Measurements from ENCODE around the gene ADGRA1. TPM values are rescaled to one million over a fixed set of nuclear protein-coding genes. Genes with fewer than 3 reads are reported as not detected.
"Not testable (repeated sequence)": the region's sequence is repeated elsewhere in the genome, so short reads cannot be mapped to it uniquely, and the experiment has no call there.

The ADGRA1 gene
- total RNA-seq, 2 donors from 2014 or later: not detected

DNA sequence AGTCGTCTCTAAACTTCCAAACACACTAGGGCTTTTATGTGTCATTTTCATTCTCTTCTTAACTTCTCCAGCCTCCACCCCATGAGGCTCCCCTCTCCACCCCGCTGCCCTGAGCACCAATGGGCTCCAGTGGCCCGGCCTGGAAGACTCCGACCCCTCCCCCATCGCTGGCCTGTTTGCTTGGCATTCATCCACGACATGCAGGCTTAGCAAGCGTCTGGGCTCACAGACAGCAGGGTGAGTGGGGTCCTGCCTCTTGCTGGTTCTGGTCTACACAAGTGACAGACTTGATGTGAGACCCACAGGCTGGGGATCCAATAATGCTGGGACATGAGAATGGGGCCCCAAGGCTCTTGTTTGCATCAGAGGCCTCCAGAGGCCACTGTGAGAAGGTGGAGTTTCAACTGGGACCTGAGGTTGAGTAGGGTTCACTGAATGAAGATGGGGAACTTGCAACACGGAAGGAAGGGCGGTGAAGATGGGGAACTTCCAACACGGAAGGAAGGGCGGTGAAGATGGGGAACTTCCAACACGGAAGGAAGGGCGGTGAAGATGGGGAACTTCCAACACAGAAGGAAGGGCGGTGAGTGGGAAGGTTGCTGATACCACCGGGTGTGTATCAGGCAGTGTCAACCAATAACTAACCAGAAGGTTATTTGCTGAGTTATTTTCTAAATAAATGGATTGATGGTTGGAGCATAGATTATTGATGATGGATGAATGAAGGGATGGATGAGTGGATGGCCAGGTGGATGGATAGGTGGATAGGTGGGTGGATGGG, 86.3 kb downstream of the ADGRA1 start:
- peaks cover 22 to 25% of the 10 kb centered on the region in 2 donors for H3K9me3 Mint-ChIP-seq
- no peak for ATAC-seq (replicated peaks in 1 of 2)
- H3K4me1 Mint-ChIP-seq (ENCODE audit: low read depth): peaks cover 5% of the 10 kb centered on the region
- peaks cover 5 to 8% of the 10 kb centered on the region in 2 donors for H3K36me3 Mint-ChIP-seq (ENCODE audit: insufficient read depth in 2 of 2)
- no peak overlapping the region for H3K4me3 Mint-ChIP-seq
- no peak overlapping the region for H3K27ac Mint-ChIP-seq
- H3K27me3 Mint-ChIP-seq (ENCODE audit: low read depth): peaks cover 26% of the 10 kb centered on the region
- no peak for DNase-seq

DNA sequence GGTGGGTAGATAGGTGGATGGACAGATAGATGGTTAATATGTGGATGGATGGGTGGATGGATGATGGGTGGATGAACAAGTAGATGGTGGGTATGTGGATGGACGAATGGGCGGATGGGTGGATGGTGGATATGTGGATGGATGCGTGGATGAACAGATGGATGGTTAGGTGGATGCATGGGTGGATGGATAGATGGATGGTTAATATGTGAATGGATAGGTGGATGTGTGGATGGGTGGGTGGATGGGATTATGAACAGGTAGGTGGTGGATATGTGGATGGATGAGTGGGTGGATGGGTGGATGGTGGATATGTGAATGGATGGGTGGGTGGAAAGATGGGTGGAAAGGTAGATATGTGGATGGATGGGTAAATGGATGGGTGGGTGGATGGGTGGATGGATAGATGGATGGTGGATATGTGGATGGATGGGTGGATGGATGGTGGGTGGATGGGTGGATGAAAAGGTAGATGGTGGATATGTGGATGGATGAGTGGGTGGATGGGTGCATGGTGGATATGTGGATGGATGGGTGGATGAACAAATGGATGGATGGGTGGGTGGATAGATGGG, 87.1 kb downstream of the ADGRA1 start:
- peaks cover 5 to 8% of the 10 kb centered on the region in 2 donors for H3K36me3 Mint-ChIP-seq (ENCODE audit: insufficient read depth in 2 of 2)
- no peak overlapping the region for H3K4me3 Mint-ChIP-seq
- peaks cover 5% of the 10 kb centered on the region for H3K4me1 Mint-ChIP-seq (ENCODE audit: low read depth)
- peaks cover 22 to 25% of the 10 kb centered on the region in 2 donors for H3K9me3 Mint-ChIP-seq
- peaks cover 26% of the 10 kb centered on the region for H3K27me3 Mint-ChIP-seq (ENCODE audit: low read depth)
- ATAC-seq (replicated peaks in 1 of 2): no peak
- no peak for DNase-seq
- no peak overlapping the region for H3K27ac Mint-ChIP-seq

DNA sequence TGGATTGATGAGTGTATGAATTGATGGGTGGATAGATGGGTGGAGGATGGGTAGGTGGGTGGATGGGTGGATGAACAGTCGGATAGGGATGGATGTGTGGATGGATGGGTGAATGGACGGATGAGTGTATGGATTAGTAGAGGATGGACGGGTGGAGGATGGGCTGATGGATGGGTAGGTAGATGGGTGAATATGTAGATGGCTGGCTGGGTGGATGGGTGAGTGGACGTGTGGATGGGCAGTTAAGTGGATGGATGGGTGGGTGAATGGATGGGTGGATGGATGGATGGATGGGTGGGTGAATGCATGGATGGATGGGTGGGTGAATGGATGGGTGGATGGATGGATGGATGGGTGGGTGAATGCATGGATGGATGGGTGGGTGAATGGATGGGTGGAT, 87.9 kb downstream of the ADGRA1 start:
- not testable (repeated sequence) for H3K36me3 Mint-ChIP-seq (ENCODE audit: insufficient read depth in 2 of 2); H3K4me3 Mint-ChIP-seq; H3K4me1 Mint-ChIP-seq (ENCODE audit: low read depth); ATAC-seq (replicated peaks in 1 of 2); DNase-seq; H3K27ac Mint-ChIP-seq
- Mint-ChIP-seq H3K9me3 (peaks cover 22 to 25% of the 10 kb centered on the region in 2 donors), H3K27me3 (ENCODE audit: low read depth) (peaks cover 26% of the 10 kb centered on the region)

DNA sequence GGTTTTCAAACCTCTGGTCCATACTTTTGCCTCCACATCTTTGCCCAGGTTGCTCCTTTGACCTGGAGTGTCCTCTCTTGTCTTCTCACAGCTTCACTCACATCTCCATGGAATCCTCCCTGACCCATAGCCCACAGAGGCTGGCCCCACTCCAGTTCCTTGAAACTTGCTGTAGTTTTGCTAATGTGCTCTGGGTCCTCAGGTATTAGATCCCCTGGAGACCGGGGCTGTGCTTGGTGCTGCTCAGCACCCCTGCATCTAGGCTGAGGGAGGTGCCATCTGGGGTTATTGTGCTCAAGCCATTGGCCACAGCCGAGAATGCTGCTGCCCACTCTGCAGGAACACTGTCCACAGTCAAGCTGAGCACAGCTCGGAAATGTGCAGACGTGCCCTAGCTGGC, 88.8 kb downstream of the ADGRA1 start:
- no peak overlapping the region for H3K27ac Mint-ChIP-seq
- H3K9me3 Mint-ChIP-seq: peaks cover 22 to 25% of the 10 kb centered on the region in 2 donors
- peaks cover 5% of the 10 kb centered on the region for H3K4me1 Mint-ChIP-seq (ENCODE audit: low read depth)
- ATAC-seq (replicated peaks in 1 of 2) (no peak), DNase-seq (no peak)
- H3K27me3 Mint-ChIP-seq (ENCODE audit: low read depth): peaks cover 26% of the 10 kb centered on the region
- peaks cover 5 to 8% of the 10 kb centered on the region in 2 donors for H3K36me3 Mint-ChIP-seq (ENCODE audit: insufficient read depth in 2 of 2)
- H3K4me3 Mint-ChIP-seq: no peak overlapping the region

DNA sequence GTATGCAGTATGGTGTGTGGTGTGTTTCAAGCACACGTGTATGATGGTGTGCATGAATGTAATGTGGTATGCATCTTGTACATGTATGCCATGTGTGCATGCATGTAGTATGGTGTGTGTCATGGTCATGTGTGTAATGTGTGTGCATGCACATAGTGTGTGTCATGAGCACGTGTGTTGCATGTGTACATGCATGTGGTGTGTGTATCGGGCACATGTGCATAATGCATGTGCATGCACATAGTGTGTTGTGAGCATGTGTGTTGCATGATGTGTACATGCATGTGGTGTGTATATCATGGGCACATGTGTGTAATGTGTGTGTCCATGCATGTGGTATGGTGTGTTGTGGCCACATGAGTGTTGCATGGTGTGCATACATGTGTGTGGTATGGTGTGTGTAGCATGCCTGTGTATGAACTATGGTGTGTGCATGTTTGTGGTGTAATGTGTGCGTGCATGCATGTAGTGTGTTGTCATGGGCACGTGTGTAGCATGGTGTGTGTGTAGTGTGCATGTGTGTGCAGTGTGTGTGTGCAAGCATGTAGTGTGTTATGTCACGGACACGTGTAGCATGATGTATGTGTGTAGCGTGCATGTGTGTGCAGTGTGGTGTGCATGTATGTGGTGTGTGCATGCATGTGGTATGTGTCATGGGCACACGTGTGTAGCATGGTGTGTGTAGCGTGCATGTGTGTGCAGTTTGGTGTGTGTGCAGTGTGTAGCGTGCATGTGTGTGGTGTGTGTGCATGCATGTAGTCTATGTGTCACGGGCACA, 89.8 kb downstream of the ADGRA1 start:
- Mint-ChIP-seq H3K4me1 (ENCODE audit: low read depth) (peaks cover 5% of the 10 kb centered on the region), H3K27ac (no peak overlapping the region), H3K4me3 (no peak overlapping the region), H3K27me3 (ENCODE audit: low read depth) (peaks cover 26% of the 10 kb centered on the region), H3K36me3 (ENCODE audit: insufficient read depth in 2 of 2) (peaks cover 5 to 8% of the 10 kb centered on the region in 2 donors), H3K9me3 (peaks cover 22 to 25% of the 10 kb centered on the region in 2 donors)
- DNase-seq: no peak
- no peak for ATAC-seq (replicated peaks in 1 of 2)

DNA sequence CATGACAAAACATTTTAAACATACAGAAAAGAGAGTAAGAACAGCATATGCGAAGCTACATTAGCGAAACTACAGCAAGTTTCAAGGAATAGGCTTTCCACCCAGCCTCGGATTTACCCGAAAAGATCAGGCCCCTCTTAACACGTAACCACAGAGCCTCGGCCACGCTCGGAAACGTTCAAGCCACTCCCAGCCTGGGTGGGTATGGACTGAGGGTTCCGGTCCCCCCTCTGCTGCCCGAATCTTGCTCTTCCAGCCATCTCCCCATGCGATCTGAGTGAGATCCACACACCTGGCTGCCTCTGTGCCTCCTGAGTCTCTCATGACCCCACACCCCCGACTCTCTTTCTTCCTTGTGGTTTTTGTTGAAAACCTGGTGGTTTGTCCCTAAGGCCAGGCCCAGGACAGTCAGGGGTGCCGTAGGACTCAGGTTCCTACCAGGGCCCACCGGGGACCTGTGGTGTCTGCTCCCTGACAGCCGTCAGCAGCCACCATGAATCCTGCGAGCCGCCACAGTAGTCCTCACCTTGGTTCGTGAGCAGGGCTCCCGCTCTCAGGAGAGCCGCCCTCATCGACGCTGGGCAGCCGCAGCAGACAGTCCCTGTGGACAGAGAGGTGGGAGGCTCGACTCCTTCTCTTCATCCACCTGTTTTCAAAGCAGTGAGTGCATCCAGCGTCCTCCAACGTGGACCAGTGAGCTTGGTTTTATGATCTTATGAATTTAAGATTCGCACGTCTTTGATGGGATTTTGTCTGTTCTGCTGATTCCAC, 90.8 kb downstream of the ADGRA1 start:
- H3K27me3 Mint-ChIP-seq (ENCODE audit: low read depth): peaks cover 19% of the 10 kb centered on the region
- ATAC-seq (replicated peaks in 1 of 2) (no peak), DNase-seq (no peak)
- H3K36me3 Mint-ChIP-seq (ENCODE audit: insufficient read depth in 2 of 2): peaks cover 5 to 8% of the 10 kb centered on the region in 2 donors
- no peak overlapping the region for H3K4me3 Mint-ChIP-seq
- H3K9me3 Mint-ChIP-seq: peaks cover 22 to 25% of the 10 kb centered on the region in 2 donors
- H3K27ac Mint-ChIP-seq: no peak overlapping the region
- H3K4me1 Mint-ChIP-seq (ENCODE audit: low read depth): peaks cover 5% of the 10 kb centered on the region

DNA sequence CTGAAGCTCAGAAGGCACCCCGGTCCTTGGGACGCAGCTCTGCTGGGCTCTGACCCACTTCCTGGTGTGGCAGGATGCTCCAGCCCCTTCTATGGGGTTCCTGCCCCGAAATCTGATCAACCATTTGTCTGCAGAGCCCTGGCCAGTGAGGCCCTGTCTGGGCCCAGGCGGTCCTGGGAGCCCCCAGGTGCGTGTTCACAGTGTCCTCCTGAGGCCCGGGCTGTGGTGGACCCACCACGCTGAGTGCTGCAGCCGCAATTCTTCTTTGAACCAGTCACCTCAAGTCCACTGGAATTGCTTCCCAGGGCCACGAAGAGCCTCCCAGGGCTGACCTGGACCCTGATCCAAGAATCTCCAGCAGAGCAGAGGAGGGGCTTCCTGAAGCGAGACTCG, 91.4 kb downstream of the ADGRA1 start:
- H3K27ac Mint-ChIP-seq: no peak overlapping the region
- ATAC-seq (replicated peaks in 1 of 2) (no peak), DNase-seq (no peak)
- H3K36me3 Mint-ChIP-seq (ENCODE audit: insufficient read depth in 2 of 2): peaks cover 5 to 8% of the 10 kb centered on the region in 2 donors
- H3K4me1 Mint-ChIP-seq (ENCODE audit: low read depth): peaks cover 5% of the 10 kb centered on the region
- no peak overlapping the region for H3K4me3 Mint-ChIP-seq
- peaks cover 13% of the 10 kb centered on the region for H3K27me3 Mint-ChIP-seq (ENCODE audit: low read depth)
- peaks cover 23 to 25% of the 10 kb centered on the region in 2 donors for H3K9me3 Mint-ChIP-seq

DNA sequence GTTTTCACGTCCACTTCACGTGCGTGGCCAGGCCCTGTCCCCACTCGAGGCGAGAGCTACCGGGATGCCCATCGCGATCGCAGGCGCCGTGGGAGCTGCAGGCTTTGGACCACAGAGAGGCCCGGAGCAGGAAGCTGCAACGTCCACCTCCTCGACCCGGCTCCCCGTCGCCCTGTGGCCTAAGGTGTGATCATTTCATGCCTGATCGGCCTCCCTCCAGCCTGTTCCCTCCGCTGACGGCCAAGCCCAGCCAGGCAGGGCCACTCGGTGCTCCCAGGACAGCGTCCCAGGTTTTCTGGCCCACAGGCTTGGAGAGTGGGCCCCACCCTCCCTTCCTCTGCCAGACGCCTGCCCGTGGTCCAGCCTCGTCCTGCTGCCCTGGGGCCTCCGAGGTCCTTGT, 91.9 kb downstream of the ADGRA1 start:
- H3K36me3 Mint-ChIP-seq (ENCODE audit: insufficient read depth in 2 of 2): peaks cover 5 to 8% of the 10 kb centered on the region in 2 donors
- no peak for ATAC-seq (replicated peaks in 1 of 2)
- H3K4me1 Mint-ChIP-seq (ENCODE audit: low read depth): peaks cover 5% of the 10 kb centered on the region
- no peak overlapping the region for H3K27ac Mint-ChIP-seq
- peaks cover 23 to 26% of the 10 kb centered on the region in 2 donors for H3K9me3 Mint-ChIP-seq
- no peak overlapping the region for H3K4me3 Mint-ChIP-seq
- H3K27me3 Mint-ChIP-seq (ENCODE audit: low read depth): peaks cover 9% of the 10 kb centered on the region
- no peak for DNase-seq

DNA sequence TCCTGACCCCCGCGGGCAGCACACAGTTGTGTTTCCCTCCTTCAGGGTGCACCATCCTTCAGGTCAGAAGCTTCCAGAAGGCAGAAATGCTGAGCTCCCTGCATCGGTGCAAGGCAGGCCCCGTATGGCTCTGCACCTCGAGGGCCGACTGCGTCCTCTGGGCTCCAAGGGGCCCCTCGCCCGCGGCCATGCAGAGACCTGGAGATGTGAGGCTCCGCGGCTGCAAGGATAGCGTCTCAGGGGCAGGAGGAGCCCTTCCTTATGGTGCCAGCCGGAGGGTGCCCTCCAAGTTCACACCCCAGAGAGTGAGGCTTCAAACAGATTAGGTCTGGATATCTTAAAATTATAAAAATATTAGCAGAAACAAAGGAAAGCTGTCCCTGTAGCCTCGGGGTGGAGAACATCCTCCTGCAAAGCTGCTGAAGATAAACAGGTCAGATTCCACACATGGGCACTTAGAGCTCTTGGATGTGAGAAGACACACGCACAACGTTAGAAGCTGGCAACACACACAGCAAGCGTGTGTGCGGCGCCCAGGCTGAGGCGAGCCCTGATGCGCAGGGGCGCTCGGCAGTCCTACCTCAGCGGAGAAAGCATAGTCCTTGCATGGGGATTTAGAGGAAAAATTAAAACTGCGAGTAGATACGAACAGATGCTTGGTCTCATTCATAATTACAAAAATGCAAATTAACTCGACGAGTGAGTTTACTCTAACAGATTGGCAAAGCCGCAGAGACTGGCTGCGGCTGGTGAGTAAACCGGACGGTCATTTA, 92.7 kb downstream of the ADGRA1 start:
- H3K4me3 Mint-ChIP-seq: no peak overlapping the region
- ATAC-seq (replicated peaks in 1 of 2): no peak
- H3K4me1 Mint-ChIP-seq (ENCODE audit: low read depth): peaks cover 5% of the 10 kb centered on the region
- H3K27ac Mint-ChIP-seq: no peak overlapping the region
- H3K36me3 Mint-ChIP-seq (ENCODE audit: insufficient read depth in 2 of 2): peaks cover 5 to 7% of the 10 kb centered on the region in 2 donors
- H3K9me3 Mint-ChIP-seq: peaks cover 20 to 23% of the 10 kb centered on the region in 2 donors
- DNase-seq: no peak
- peaks cover 4% of the 10 kb centered on the region for H3K27me3 Mint-ChIP-seq (ENCODE audit: low read depth)

DNA sequence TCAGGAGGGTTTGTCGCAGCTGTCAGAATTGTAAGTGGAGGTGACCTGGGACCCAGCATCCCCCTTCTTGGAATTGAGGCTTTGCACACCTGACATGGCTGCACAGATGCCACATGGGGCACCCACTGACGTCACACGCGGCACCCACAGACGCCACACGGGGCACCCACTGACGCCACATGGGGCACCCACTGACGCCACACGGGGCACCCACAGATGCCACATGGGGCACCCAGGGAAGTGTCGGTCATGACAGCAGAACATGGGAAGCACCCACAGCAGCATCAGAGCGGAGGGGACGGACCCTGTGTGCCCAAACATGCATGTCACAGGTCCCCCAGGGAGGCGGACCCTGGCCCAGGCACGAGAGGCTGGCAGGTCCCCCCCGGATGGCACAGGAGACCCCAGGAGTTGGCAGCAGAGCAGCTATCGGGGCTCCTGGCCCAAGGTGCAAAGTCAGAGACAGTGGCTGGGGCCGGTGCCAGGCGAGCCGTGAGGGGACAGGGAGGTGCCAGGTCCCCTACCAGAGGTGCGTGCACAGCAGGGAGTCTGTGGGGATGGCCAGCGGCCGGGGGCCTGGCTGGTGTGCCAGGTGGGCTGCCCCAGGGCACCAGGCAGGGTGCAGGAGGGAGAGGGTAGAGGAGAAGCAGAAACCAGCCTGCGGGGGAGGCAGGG, 93.4 kb downstream of the ADGRA1 start:
- H3K27ac Mint-ChIP-seq: no peak overlapping the region

More for the DNA sequence above, 93.4 kb downstream of the ADGRA1 start:
- Mint-ChIP-seq H3K9me3 (peaks cover 17 to 18% of the 10 kb centered on the region in 2 donors), H3K27me3 (ENCODE audit: low read depth) (no peaks in the 10 kb centered on the region), H3K36me3 (ENCODE audit: insufficient read depth in 2 of 2) (peaks cover 5 to 7% of the 10 kb centered on the region in 2 donors), H3K4me1 (ENCODE audit: low read depth) (peaks cover 5% of the 10 kb centered on the region), H3K4me3 (no peak overlapping the region)
- ATAC-seq (replicated peaks in 1 of 2) (no peak), DNase-seq (no peak)

Measured in activated T-cell treated with anti-CD3 and anti-CD28 coated beads, Interleukin-2, amount 50 U/mL, for 72 hours (primary cell).